ENCODE measurements around the gene CDC42EP4.

The CDC42EP4 gene

DNA sequence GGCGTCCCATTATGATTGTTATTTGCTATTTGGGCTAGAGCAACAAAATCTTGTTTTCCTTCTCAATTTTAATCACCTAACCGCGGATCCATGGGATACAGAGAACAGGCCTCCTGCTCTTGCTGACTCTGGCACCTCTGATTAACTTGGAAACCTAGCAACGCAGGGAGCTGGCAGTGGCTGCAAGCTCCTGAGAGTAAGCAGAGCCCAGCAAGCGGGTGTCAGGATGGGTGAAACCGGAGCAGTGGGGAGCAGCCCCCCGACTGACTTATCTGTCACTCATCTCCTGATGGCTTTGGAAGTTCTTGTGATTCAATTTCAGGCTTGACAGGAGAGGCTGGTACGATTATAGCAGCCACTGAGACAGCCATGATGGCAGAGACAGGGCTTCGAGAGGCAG, 45.5 kb upstream of the CDC42EP4 start:
- H3K4me3 ChIP-seq (ENCODE audit: low read depth, low read length) = no peak overlapping the region
- TF ChIP-seq, protein P1, sequence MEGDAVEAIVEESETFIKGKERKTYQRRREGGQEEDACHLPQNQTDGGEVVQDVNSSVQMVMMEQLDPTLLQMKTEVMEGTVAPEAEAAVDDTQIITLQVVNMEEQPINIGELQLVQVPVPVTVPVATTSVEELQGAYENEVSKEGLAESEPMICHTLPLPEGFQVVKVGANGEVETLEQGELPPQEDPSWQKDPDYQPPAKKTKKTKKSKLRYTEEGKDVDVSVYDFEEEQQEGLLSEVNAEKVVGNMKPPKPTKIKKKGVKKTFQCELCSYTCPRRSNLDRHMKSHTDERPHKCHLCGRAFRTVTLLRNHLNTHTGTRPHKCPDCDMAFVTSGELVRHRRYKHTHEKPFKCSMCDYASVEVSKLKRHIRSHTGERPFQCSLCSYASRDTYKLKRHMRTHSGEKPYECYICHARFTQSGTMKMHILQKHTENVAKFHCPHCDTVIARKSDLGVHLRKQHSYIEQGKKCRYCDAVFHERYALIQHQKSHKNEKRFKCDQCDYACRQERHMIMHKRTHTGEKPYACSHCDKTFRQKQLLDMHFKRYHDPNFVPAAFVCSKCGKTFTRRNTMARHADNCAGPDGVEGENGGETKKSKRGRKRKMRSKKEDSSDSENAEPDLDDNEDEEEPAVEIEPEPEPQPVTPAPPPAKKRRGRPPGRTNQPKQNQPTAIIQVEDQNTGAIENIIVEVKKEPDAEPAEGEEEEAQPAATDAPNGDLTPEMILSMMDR (IDR thresholded peaks at IDR 0.05; ENCODE audit: borderline replicate concordance, insufficient read depth, low read depth, low read length) = no peak

GRCh38 chr17:73356561-73357170, 44.9 kb upstream of the CDC42EP4 start:
- H3K4me3 ChIP-seq (ENCODE audit: low read depth, low read length) = no peak overlapping the region
- TF ChIP-seq, protein P1 (IDR thresholded peaks at IDR 0.05; ENCODE audit: borderline replicate concordance, insufficient read depth, low read depth, low read length) = no peak

- no peak overlapping the region for H3K4me3 ChIP-seq (ENCODE audit: low read depth, low read length)
- TF ChIP-seq, protein P1 (IDR thresholded peaks at IDR 0.05; ENCODE audit: borderline replicate concordance, insufficient read depth, low read depth, low read length) = no peak
These were observed 42.9 kb upstream of the CDC42EP4 start for GRCh38 chr17:73354423-73355284.

- no peak overlapping the region for H3K4me3 ChIP-seq (ENCODE audit: low read depth, low read length)
- TF ChIP-seq, protein P1 (IDR thresholded peaks at IDR 0.05; ENCODE audit: borderline replicate concordance, insufficient read depth, low read depth, low read length) = no peak
These were observed 40.5 kb upstream of the CDC42EP4 start for GRCh38 chr17:73352261-73352660.

GRCh38 chr17:73351764-73352163, 40.0 kb upstream of the CDC42EP4 start:
- no peak overlapping the region for H3K4me3 ChIP-seq (ENCODE audit: low read depth, low read length)
- TF ChIP-seq, protein P1 (IDR thresholded peaks at IDR 0.05; ENCODE audit: borderline replicate concordance, insufficient read depth, low read depth, low read length) = no peak

DNA sequence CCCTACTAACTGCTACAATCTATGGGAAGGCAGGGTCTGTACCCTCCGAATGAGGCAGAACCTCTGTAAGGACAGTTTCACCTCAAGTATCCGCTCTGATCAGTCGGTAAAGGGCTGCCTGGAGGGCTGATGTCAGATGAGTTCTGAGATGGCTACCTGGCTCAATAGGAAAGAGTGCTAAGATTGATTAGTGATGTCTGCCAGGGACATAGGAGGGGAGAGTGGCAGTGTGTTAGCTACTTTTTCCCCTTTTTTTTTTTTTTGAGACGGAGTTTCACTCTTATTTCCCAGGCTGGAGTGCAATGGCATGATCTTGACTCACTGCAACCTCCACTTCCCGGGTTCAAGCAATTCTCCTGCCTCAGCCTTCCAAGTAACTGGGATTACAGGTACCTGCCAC, 39.1 kb upstream of the CDC42EP4 start:
- TF ChIP-seq, protein P1 (IDR thresholded peaks at IDR 0.05; ENCODE audit: borderline replicate concordance, insufficient read depth, low read depth, low read length) = no peak
- H3K4me3 ChIP-seq (ENCODE audit: low read depth, low read length) = no peak overlapping the region

DNA sequence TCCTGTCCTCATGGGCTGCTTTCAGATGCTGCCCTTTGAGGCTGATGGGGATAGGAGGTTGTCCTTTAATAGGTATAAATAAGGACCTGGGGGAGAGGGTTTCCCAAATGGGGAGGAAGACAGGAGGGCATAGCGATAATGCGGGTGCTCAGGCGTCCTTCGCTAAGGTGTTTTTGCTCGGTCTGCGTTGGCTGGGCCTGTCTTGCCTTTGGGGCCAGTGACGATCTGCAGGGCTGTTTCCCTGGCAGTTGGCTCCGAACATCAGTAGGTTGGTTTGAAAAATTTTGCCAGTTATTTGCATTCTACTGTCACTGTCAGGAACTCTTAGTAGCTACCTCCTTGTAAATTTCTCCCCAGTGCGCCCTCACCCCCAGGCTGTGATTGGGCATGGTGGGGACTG, 37.8 kb upstream of the CDC42EP4 start:
- TF ChIP-seq, protein P1 (IDR thresholded peaks at IDR 0.05; ENCODE audit: borderline replicate concordance, insufficient read depth, low read depth, low read length) = no peak
- no peak overlapping the region for H3K4me3 ChIP-seq (ENCODE audit: low read depth, low read length)
